Astrocyte (in vitro differentiated cells and primary cell): ENCODE data around the gene AFF2. TPM values are rescaled to one million over a fixed set of nuclear protein-coding genes. Genes with fewer than 3 reads are reported as not detected.

Experiments used
- DNase-seq: peaks from one replicate; pipeline ENCODE4 v3.0.0-alpha.2; 2010; ENCODE audit warnings: low read depth
- FAIRE-seq: peaks from 2 replicates; lab custom pipeline; 2011; peaks lifted over from hg19 to GRCh38; lab: Jason Lieb, UNC
- H2AFZ ChIP-seq: 2 replicates; pipeline ENCODE4 v1.6.0; 2012; ENCODE audit warnings: low read depth, low read length, inconsistent platforms
- H3K27ac ChIP-seq: 2 replicates; pipeline ENCODE4 v1.5.1; 2011; ENCODE audit warnings: low read depth, low read length, inconsistent platforms
- H3K27me3 ChIP-seq: 2 replicates; pipeline ENCODE4 v1.6.0; 2011; ENCODE audit warnings: low read length, inconsistent platforms; ENCODE audit not compliant: insufficient read depth
- H3K36me3 ChIP-seq: 2 replicates; pipeline ENCODE4 v1.5.1; 2011; ENCODE audit warnings: low read length, inconsistent platforms; ENCODE audit not compliant: insufficient read depth
- H3K4me1 ChIP-seq: 2 replicates; pipeline ENCODE4 v1.5.1; 2011; ENCODE audit warnings: low read length, inconsistent platforms; ENCODE audit not compliant: insufficient read depth
- H3K4me2 ChIP-seq: 2 replicates; pipeline ENCODE4 v1.6.0; 2012; ENCODE audit warnings: low read length, inconsistent platforms
- H3K4me3 ChIP-seq: 2 replicates; pipeline ENCODE4 v1.5.1; 2011; ENCODE audit warnings: low read depth, mild to moderate bottlenecking, low read length, inconsistent platforms; ENCODE audit not compliant: insufficient read depth
- H3K79me2 ChIP-seq: 2 replicates; pipeline ENCODE4 v1.6.0; 2012; ENCODE audit warnings: mild to moderate bottlenecking, low read length, inconsistent platforms; ENCODE audit not compliant: insufficient read depth
- H3K9ac ChIP-seq: 2 replicates; pipeline ENCODE4 v1.6.0; 2012; ENCODE audit warnings: mild to moderate bottlenecking, low read length, inconsistent platforms
- H3K9me3 ChIP-seq: 2 replicates; pipeline ENCODE4 v1.5.1; 2012; ENCODE audit warnings: low read depth, mild to moderate bottlenecking, low read length, inconsistent platforms; ENCODE audit not compliant: insufficient read depth
- H4K20me1 ChIP-seq: 2 replicates; pipeline ENCODE4 v1.6.0; 2012; ENCODE audit warnings: low read length, inconsistent platforms; ENCODE audit not compliant: insufficient read depth
- H3K27ac Mint-ChIP-seq: one replicate; pipeline ENCODE4 v1.8.0; 2021; ENCODE audit warnings: mild to moderate bottlenecking, mixed read lengths; ENCODE audit not compliant: unreplicated experiment
- H3K27me3 Mint-ChIP-seq: one replicate; pipeline ENCODE4 v1.8.0; 2021; ENCODE audit warnings: low read depth, mixed read lengths; ENCODE audit not compliant: unreplicated experiment
- H3K36me3 Mint-ChIP-seq: one replicate; pipeline ENCODE4 v1.8.0; 2021; ENCODE audit warnings: low read depth, mixed read lengths; ENCODE audit not compliant: unreplicated experiment
- H3K4me1 Mint-ChIP-seq: one replicate; pipeline ENCODE4 v1.8.0; 2021; ENCODE audit warnings: low read depth, mixed read lengths; ENCODE audit not compliant: unreplicated experiment
- H3K4me3 Mint-ChIP-seq: one replicate; pipeline ENCODE4 v1.8.0; 2021; ENCODE audit warnings: mild to moderate bottlenecking, moderate library complexity, mixed read lengths; ENCODE audit not compliant: unreplicated experiment
- H3K9me3 Mint-ChIP-seq: one replicate; pipeline ENCODE4 v1.8.0; 2021; ENCODE audit warnings: mild to moderate bottlenecking, mixed read lengths; ENCODE audit not compliant: unreplicated experiment
- CTCF ChIP-seq: IDR thresholded peaks from 2 replicates; pipeline ENCODE4 v1.5.1; 2011; ENCODE audit warnings: low read depth, mild to moderate bottlenecking, inconsistent platforms, low read length, moderate library complexity; ENCODE audit not compliant: insufficient read depth
- EZH2 ChIP-seq: IDR thresholded peaks from 2 replicates; pipeline ENCODE4 v1.6.1; 2012; ENCODE audit warnings: mild to moderate bottlenecking, low read length, inconsistent platforms; ENCODE audit not compliant: insufficient read depth
- total RNA-seq: library from RNA; stranded (reverse); gene quantifications from 2 replicates; pipeline ENCODE4 v1.2.1, GENCODE V29; 2021

Gene AFF2
- total RNA-seq, 1 donor from 2014 or later = 8.3 TPM

- Mint-ChIP-seq H3K27me3 (no peaks in the 10 kb centered on the region), H3K36me3 (no peaks in the 10 kb centered on the region), H3K27ac (no peak overlapping the region), H3K4me1 (no peaks in the 10 kb centered on the region), H3K9me3 (no peaks in the 10 kb centered on the region), H3K4me3 (no peak overlapping the region)
- no peaks in the 10 kb centered on the region for H3K27me3 ChIP-seq
- no peaks in the 10 kb centered on the region for H3K4me1 ChIP-seq
- TF ChIP-seq EZH2 = no peak
- no peak for TF ChIP-seq CTCF
- H3K27ac ChIP-seq = no peak overlapping the region
- no peak overlapping the region for H3K9ac ChIP-seq
- no peak overlapping the region for H3K4me2 ChIP-seq
- no peak overlapping the region for H2AFZ ChIP-seq
- no peaks in the 10 kb centered on the region for H3K79me2 ChIP-seq
- FAIRE-seq (no peak), DNase-seq (no peak)
- H3K4me3 ChIP-seq = no peak overlapping the region
- H4K20me1 ChIP-seq = no peaks in the 10 kb centered on the region
- no peaks in the 10 kb centered on the region for H3K36me3 ChIP-seq
- H3K9me3 ChIP-seq = no peaks in the 10 kb centered on the region
These were observed 181.8 kb downstream of the AFF2 start for GRCh38 chrX:148682206-148682605.

- FAIRE-seq = peak; percentile 99
- no peak overlapping the region for H3K4me3 Mint-ChIP-seq
These were observed 191.0 kb downstream of the AFF2 start for GRCh38 chrX:148691456-148691855.

More at GRCh38 chrX:148691456-148691855, 191.0 kb downstream of the AFF2 start:
- no peaks in the 10 kb centered on the region for H3K27me3 ChIP-seq
- no peaks in the 10 kb centered on the region for H3K9me3 ChIP-seq
- H3K27ac ChIP-seq = no peak overlapping the region
- H3K36me3 ChIP-seq = no peaks in the 10 kb centered on the region
- no peaks in the 10 kb centered on the region for H4K20me1 ChIP-seq
- H3K4me2 ChIP-seq = no peak overlapping the region
- H3K9ac ChIP-seq = no peak overlapping the region
- TF ChIP-seq EZH2 = no peak
- TF ChIP-seq CTCF = no peak
- DNase-seq = peak; percentile 5
- Mint-ChIP-seq H3K9me3 (no peaks in the 10 kb centered on the region), H3K27me3 (no peaks in the 10 kb centered on the region), H3K27ac (no peak overlapping the region), H3K4me1 (peaks cover 3% of the 10 kb centered on the region), H3K36me3 (no peaks in the 10 kb centered on the region)
- no peak overlapping the region for H3K4me3 ChIP-seq
- no peaks in the 10 kb centered on the region for H3K4me1 ChIP-seq
- H3K79me2 ChIP-seq = no peaks in the 10 kb centered on the region
- no peak overlapping the region for H2AFZ ChIP-seq
